Measurements from ENCODE around the gene CPNE2.

Gene CPNE2

DNA sequence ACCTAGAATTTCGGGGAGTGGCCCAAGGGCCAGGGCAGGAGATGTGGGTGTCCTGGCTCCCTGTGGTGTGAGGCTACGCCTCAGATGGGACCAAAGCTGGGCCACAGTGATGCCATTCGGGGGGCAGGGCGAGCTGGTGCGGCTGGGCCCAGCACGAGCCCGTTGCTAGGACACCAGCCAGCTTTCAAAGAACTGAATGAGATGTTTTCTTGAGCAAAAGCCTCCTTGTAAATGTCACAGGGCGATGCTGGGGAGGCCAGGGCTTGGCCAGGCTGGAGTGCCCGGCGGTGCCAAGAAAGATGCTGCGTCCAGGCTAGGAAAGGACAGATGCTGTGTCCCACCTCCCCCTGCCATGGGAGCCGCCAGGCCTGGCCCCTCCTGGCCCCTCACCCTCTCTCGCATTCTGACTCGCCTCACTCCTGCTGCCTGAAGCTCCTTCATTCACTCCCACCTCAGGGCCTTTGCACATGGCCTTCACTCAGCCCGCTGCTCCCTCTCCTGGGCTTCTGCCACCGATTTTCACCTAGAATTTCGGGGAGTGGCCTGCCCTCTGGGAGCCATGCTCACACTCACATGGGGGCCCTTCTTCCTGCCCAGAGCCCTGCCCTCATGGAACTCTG, 39.1 kb downstream of the CPNE2 start:
- H3K9me3 ChIP-seq (ENCODE audit: control insufficient read depth, insufficient read depth, low read length): no peaks in the 10 kb centered on the region
- H3K9ac ChIP-seq (ENCODE audit: low read depth, low read length): no peak overlapping the region
- H3K36me3 ChIP-seq (ENCODE audit: insufficient read depth, low read length): no peaks in the 10 kb centered on the region
- H3K4me1 ChIP-seq (ENCODE audit: insufficient read depth, low read length): peaks cover 5% of the 10 kb centered on the region

DNA sequence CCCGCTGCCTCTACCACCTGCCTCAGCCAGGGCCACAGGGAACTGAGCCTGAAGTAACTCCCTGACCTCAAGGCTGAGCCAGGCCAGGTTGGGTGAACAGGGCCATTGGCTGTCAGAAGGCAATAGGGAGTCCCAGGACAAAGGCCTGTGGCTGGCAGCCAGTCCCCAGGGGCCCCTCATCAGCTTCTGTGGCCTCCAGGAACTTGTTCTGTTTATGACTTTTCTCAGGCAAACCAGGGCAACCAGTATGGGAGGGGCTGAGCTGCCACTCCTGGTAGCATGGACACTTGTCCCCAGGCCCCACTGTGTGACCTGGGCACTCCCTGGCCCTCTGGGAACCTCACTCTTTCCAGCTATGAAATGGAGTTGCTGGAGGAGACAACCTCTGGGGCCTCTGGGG, 40.1 kb downstream of the CPNE2 start:
- no peak overlapping the region for H3K9ac ChIP-seq (ENCODE audit: low read depth, low read length)
- no peaks in the 10 kb centered on the region for H3K36me3 ChIP-seq (ENCODE audit: insufficient read depth, low read length)
- H3K4me1 ChIP-seq (ENCODE audit: insufficient read depth, low read length): peaks cover 5% of the 10 kb centered on the region
- H3K9me3 ChIP-seq (ENCODE audit: control insufficient read depth, insufficient read depth, low read length): no peaks in the 10 kb centered on the region

DNA sequence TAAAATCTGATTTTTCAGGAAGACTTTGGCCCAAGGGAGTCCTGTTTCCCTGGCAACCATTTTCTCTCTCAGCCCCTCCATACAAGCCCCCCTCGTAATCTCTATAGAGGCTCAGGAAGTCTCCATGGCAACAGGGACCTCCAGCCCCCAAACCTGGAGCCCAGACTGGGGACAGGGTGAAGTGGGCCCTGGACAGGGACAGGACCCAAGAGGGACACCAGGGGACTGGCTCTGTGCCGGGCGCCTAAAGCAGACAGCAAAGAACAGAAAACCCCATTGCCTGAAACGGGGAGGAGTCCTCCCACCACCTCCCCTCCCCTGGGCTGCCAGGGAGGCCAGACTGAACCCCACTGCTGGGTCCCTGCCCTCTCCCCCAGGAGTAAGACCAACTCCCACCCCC, 40.6 kb downstream of the CPNE2 start:
- Histone ChIP-seq H3K36me3 (ENCODE audit: insufficient read depth, low read length) (no peaks in the 10 kb centered on the region), H3K9me3 (ENCODE audit: control insufficient read depth, insufficient read depth, low read length) (no peaks in the 10 kb centered on the region), H3K9ac (ENCODE audit: low read depth, low read length) (no peak overlapping the region), H3K4me1 (ENCODE audit: insufficient read depth, low read length) (peaks cover 5% of the 10 kb centered on the region)

DNA sequence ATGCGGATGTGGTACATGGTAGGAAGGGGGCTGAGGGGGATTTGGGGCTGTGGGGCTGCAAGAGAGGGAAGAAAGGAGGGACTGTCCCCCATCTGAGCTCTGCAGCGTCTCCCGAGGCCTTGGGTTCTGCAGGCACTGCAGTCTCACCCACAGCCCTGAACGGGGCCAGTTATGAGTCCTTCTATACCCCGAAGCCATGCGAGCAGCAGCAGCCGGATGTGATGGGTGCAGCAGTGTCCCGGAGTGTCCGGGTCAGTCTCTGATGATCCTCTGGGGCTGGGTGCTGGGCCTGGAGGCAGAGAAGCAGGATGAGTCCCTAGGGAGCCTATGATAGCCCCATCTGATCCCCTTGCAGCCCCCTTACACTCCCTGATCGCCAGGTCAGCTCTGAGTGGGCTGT, 41.5 kb downstream of the CPNE2 start:
- H3K9ac ChIP-seq (ENCODE audit: low read depth, low read length): no peak overlapping the region

DNA sequence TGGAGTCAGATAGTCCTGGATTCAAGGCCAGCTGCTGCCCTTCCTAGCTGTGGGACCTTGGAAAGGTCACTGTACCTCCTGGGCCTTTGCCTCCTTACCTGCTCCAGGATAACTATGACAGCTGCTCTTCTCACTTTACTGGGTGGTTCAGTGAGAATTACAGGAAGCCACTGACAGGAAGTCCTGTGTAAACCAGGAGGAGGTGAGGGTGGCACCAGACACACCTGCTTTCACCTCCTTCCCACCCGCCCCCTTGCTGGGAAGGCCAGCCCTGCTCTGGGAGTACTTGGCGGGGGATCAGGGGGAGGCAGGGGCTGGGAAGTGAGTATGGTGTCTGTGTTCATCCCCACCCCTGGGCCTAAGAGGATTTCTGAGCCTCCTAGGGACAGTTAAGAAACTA, 42.6 kb downstream of the CPNE2 start:
- H3K36me3 ChIP-seq (ENCODE audit: insufficient read depth, low read length): no peaks in the 10 kb centered on the region
- no peaks in the 10 kb centered on the region for H3K9me3 ChIP-seq (ENCODE audit: control insufficient read depth, insufficient read depth, low read length)
- peaks cover 5% of the 10 kb centered on the region for H3K4me1 ChIP-seq (ENCODE audit: insufficient read depth, low read length)
- H3K9ac ChIP-seq (ENCODE audit: low read depth, low read length): no peak overlapping the region

More for the DNA sequence above, 41.5 kb downstream of the CPNE2 start:
- peaks cover 5% of the 10 kb centered on the region for H3K4me1 ChIP-seq (ENCODE audit: insufficient read depth, low read length)
- no peaks in the 10 kb centered on the region for H3K9me3 ChIP-seq (ENCODE audit: control insufficient read depth, insufficient read depth, low read length)
- H3K36me3 ChIP-seq (ENCODE audit: insufficient read depth, low read length): no peaks in the 10 kb centered on the region

DNA sequence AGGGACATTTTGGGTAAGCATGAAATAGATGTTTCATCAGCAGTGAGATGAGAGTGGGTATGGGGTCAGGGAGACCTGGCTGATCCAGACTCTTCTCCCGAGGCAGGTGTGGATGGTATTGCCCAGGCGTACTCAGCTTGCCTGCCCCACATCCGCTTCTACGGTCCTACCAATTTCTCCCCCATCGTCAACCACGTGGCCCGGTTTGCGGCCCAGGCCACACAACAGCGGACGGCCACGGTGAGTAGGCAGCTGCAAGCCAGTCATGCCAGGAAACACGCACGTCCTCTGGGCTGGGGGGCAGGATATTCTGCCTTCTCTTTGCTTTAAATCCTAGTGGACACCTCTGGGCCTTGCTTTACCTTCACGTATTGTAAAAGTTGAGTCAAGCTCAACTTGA, 44.7 kb downstream of the CPNE2 start:
- Histone ChIP-seq H3K36me3 (ENCODE audit: insufficient read depth, low read length) (no peaks in the 10 kb centered on the region), H3K9ac (ENCODE audit: low read depth, low read length) (no peak overlapping the region), H3K9me3 (ENCODE audit: control insufficient read depth, insufficient read depth, low read length) (no peaks in the 10 kb centered on the region), H3K4me1 (ENCODE audit: insufficient read depth, low read length) (peaks cover 5% of the 10 kb centered on the region)

DNA sequence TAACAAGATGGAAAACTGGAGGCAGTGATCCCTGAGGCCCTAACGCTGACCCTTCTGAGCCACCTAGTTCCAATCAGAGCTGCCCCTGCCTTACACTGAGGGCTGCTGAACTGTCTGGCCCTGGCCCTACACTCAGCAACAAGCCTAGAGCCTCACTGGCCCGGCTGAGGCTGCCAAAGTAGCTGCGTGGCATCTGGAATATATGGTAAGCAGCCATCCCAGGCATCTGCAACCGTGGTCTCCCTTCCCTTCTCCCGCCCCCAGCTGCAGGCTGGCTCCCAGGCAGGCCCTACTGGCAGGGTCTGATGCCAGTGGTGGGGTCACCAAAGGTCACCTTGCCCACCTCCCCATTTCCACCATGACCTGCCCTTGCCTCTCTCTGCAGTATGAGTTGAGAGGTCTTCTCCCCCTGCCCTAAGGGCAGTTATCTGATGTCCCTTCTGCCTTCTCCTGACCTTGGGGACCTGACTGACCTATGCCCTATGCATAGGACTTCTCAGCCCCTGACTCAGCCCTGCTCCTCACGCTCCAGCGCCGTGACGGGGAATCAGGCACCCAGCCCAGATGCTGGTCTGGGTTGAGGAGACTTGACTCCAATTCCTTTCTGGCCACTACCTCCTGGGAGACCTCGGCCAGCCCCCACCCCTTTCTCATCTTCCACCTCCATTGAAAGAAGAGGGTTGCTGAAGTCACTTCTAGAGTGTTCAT, 45.3 kb downstream of the CPNE2 start:
- Histone ChIP-seq H3K4me1 (ENCODE audit: insufficient read depth, low read length) (peaks cover 5% of the 10 kb centered on the region), H3K36me3 (ENCODE audit: insufficient read depth, low read length) (no peaks in the 10 kb centered on the region), H3K9ac (ENCODE audit: low read depth, low read length) (no peak overlapping the region), H3K9me3 (ENCODE audit: control insufficient read depth, insufficient read depth, low read length) (no peaks in the 10 kb centered on the region)

DNA sequence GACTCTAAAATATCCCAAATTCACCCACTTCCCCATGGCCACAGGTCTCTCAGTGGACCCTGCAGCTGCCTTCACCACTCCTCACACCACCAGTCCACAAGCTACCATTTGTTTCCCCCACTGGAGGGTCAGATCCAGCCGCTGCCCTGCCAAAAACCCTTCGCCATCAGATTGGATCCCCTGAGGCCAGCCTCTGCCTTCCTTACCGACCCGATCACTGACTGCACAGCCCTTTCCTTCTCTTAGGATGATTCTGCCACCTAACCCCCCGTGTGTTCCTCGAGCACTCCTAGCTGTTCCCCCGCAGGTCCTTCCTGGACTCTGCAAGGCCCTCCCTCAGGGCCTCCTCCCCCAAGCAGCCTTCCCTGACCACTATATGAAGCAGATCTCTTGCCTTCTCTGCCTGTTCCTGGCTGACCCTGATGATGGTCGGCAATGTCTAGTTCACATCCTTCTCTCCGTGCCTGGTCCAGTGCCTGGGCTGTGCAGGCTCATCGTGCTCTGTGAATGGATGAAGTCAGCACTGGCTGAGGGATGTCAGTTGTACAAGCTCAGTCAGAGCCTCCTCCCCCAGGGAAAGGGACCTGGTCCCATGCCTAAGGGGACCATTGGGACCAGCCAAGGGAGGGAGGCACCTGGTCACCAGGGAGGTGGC, 46.0 kb downstream of the CPNE2 start:
- no peaks in the 10 kb centered on the region for H3K36me3 ChIP-seq (ENCODE audit: insufficient read depth, low read length)
- no peaks in the 10 kb centered on the region for H3K9me3 ChIP-seq (ENCODE audit: control insufficient read depth, insufficient read depth, low read length)
- peaks cover 5% of the 10 kb centered on the region for H3K4me1 ChIP-seq (ENCODE audit: insufficient read depth, low read length)
- H3K9ac ChIP-seq (ENCODE audit: low read depth, low read length): no peak overlapping the region

DNA sequence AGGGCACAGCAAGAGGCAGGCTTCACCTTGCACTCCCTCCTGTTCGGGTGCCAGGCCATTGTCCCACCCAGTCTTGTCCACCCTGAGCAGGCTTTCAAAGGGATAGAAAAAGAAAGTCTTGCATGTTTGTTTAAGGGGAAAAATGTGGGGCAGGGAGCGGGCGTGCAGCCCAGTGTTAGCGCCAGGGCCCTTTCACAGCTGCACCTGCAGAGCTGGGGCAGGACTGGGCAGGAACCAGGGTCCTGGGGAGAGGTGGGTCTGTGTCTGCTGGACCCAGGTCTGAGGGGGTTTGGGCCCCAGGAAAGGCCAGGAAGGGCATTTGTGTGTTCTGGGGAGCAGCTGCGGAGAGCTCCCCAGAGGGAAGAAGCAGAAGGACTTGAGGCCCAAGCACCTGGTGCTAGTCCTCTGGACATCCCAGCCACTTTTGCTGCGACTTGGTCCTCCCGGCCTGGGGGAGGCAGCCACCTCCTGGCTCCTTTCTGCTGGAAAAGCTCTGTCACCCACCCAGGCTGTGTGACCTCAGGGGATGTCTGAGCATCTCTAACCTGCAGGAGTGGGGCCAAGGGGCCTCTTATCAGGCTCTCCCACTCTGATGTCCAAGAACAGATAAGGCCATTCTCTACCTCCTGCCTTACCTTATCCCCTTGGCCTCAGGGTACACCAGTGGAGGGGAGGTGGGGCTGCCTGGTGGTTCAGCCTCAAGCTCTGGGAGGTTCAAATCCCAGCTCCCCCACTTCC, 48.7 kb downstream of the CPNE2 start:
- Histone ChIP-seq H3K9me3 (ENCODE audit: control insufficient read depth, insufficient read depth, low read length) (no peaks in the 10 kb centered on the region), H3K9ac (ENCODE audit: low read depth, low read length) (no peak overlapping the region), H3K36me3 (ENCODE audit: insufficient read depth, low read length) (no peaks in the 10 kb centered on the region), H3K4me1 (ENCODE audit: insufficient read depth, low read length) (peaks cover 11% of the 10 kb centered on the region; the same call in 1 of the 2 replicates)

DNA sequence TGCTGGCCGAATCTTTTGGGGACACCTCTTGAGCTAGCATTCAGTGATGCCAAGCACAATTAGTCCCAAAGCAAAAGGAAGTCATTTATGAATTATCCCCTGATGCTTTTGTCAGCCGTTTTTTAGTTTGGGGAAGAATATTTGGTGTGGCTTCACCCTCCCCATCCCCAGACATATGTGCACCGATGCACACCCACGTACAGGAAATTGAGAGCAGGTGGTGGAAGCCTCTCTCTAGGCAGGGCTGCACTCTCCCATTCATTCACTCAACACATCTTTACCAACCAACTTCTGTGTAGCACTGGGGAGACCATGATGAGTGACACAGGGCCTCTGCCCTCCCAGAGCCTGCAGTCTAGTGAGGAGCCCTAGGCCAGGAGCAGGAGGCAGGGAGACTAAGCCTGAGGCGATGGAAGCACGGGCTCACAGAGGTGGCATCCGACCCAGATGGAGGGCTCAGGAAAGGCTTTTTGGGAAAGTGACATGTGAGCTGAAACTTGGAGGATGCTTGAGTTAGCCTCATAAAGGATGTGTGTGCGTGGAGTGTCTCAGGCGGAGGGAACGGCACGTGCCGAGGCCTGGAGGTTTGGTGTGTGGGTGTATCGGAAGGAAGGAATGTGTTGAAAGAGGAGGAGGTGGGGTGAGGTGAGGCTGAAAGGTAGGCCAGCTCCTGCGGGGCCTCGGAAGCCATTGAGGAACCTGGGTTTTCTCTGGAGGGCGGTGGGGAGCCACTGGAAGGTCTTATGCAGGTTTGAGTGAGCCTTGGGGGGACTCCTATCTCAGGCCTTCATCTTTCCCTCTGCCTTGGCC, 49.6 kb downstream of the CPNE2 start:
- no peaks in the 10 kb centered on the region for H3K9me3 ChIP-seq (ENCODE audit: control insufficient read depth, insufficient read depth, low read length)
- no peaks in the 10 kb centered on the region for H3K36me3 ChIP-seq (ENCODE audit: insufficient read depth, low read length)
- H3K4me1 ChIP-seq (ENCODE audit: insufficient read depth, low read length): peaks cover 20% of the 10 kb centered on the region
- no peak overlapping the region for H3K9ac ChIP-seq (ENCODE audit: low read depth, low read length)

DNA sequence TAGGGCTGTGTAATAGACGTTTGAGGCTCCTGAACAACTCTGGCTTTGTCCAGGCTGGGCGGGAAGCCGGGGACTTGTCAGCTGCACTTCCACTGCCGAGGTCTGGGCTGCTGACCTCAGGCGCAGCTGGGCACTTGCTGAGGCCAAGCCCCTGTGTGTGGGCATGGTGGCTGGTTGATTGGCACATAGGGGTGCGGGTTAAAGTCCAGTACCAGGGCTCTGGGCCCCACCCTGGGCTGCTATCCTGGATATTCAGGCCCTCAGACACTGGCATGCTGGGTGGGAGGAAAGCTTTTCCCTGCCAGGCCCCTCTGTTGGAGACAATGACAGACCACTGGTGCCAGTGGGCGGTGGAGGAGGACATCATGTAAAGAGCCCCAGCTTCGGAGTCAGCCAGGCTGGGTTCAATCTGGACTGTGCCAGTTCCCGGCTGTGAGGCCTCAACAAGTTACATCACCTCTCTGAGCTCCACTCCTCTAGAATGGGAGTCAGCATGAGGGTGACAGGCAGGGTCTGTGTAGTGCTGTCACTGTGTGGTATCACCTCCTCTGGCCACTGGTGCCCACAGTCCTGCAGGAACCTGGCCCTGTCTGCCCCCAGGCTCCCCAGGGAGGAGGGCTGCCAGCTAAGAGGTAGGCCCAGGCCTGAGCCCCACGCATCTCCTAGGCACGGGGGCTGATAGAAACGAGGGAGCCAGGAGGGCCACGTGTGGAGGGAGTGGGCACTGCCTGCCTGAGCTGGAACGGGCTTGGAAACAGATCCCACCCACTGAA, 51.0 kb downstream of the CPNE2 start:
- Histone ChIP-seq H3K36me3 (ENCODE audit: insufficient read depth, low read length) (no peaks in the 10 kb centered on the region), H3K4me1 (ENCODE audit: insufficient read depth, low read length) (peaks cover 32% of the 10 kb centered on the region), H3K9ac (ENCODE audit: low read depth, low read length) (no peak overlapping the region), H3K9me3 (ENCODE audit: control insufficient read depth, insufficient read depth, low read length) (no peaks in the 10 kb centered on the region)

DNA sequence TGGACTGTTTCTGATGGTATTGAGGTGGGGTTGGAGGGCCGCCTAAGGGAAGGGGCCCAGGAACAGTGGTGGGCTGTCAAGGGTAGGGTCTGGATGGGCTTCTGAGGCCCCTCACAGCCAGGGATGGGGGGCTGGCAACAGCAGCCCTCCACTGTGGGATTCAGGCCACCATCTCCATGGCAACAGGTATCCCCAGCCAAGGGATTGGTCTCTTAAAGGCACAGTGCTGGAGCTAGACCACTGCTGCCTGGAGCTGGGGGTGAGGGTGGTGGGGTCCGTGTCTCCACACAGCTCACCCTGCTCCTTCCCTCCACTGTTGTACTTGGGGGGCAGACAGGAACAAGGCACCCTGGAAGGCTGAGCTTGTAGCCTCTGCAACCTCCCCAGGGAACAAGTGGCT, 51.6 kb downstream of the CPNE2 start:
- H3K4me1 ChIP-seq (ENCODE audit: insufficient read depth, low read length): peaks cover 37% of the 10 kb centered on the region
- no peak overlapping the region for H3K9ac ChIP-seq (ENCODE audit: low read depth, low read length)
- no peaks in the 10 kb centered on the region for H3K9me3 ChIP-seq (ENCODE audit: control insufficient read depth, insufficient read depth, low read length)
- no peaks in the 10 kb centered on the region for H3K36me3 ChIP-seq (ENCODE audit: insufficient read depth, low read length)

All from ES-I3 (cell line).